NCI-H82 treated with DMSO at 0.1 percent for 48 hours (cell line): ENCODE results near the gene MLLT6.

Source experiments
- DNase-seq: peaks from one replicate; lab custom pipeline; 2025; ENCODE audit not compliant: unreplicated experiment; lab: John Stamatoyannopoulos, UW

Gene MLLT6

DNA sequence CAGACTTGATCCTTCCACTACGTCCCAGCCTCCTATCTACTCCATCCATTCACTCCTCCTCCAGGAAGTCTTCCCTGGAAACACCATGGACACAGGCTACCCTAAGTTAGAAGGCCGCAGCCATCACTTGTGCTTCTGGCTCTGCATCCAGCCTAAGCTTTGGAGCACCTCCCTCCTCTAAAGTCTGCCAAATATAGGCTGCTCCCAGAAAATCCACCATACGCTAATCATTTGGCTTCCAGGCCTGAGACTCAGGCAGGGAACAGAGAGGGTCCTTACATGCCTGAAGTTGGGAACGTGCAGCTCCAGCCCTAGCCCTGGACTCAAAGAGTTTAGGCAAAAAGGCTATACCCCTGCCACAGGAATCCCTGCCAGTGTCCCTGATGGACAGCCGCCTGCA is 36.4 kb downstream of the MLLT6 start:
- no peak for DNase-seq

DNA sequence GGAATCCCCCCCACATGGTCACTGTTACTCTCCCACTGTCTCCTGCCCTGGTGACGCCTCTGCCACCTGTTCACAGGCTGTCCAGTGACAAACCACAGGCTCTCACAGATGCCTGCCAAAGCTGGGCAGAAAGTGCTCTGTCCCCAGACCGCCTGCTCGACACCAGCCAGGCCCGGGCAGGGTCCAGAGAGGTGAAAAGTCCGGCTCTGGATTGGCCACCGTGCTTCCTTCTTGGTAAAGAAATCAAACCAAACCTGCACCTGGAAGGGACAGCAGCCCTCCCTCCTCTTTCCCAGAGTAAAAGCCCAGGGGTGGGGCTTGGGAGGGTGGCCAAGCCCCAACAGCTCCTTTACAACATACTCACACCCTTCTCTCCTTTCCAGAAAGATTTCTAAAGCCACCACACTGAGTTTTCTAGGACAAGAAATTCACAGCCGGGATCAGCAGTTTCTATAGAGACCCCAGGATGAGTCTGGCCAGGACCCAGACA is 36.9 kb downstream of the MLLT6 start:
- DNase-seq: no peak

DNA sequence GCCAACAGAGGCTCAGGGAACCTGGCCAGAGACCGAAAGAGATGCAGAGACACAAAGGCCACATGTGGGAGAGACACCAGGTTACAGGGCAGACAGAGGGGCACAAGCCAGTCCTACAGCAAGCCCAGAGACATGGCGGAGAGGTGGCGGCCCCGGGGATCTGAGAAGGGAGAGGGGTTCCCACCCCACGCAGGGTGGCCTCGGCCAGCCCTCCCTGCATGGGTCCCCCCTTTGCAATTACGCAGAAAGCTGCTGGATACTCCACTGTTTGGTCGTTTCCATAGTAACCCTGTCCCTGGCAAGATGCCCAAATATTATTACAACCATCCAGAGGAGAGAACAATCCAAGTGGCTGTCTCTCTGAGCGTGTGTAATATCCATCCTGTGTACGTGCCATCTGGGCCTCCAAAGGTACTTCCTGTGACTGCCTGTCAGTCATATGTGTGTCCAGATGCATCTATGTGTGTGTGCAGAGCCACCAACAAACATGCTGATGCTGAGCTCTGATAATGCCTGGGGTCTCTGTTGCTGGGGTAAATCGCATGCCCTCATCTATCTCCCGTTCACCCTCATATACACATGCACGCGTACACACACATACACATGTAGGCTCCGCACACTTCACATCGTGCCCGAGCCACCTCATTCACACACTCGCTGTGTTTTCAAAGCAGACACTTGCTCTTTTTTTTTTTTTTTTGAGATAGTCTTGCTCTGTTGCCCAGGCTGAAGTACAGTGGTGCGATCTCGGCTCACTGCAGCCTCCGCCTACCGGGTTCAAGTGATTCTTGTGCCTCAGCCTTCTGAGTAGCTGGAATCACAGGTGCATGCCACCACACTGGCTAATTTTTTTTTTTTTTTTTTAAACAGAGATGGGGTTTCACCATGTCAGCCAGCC is 37.6 kb downstream of the MLLT6 start:
- no peak for DNase-seq

DNA sequence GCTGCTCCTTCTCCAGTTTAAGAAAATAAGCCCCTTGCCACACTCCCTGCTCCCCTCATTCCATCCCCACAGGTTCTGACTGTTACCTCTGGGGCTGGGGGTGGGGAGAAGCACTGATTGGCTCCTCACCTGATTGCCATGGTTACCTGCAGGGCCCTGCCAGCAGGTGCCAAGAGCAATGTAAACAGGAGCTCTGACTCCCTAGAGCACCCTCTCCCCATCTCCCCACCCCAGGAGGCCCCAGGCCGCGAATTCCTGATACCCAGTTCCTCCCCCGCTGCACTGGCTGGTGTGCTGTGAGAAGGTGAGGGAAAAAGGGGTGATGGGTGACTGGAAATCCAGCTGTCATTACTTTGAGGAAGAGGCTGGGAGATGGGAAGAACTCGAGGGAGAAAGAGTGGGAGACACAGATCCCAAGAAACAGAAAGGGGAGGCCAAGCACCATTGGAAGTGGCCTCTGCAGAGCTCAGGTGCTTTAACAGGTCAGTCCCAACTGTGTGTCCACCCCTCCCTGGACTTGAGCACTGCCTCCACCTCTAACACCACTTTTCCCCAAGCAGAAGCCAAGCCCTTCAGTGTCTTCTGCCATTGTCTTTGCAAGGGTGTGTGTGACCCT is 38.6 kb downstream of the MLLT6 start:
- DNase-seq: no peak

DNA sequence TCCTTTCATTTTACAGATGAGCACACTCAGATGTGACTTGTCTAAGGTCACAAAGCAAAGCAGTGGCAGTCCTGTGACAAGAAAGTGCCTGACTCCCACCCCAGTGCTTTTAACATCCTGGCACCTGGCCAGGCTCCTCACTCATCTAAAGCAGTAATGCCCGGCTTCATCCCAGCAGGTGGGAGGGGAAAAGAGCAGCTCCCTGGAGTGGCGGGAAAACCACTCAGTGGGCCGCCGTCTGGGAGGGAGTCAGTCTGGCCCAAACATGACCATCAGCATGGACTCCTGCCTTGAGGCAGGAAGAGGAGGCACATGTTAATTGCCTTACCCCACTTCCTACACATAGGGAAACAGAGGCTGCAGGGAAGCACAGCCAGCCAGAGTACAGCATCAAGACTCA is 40.5 kb downstream of the MLLT6 start:
- DNase-seq: peak; percentile 45

DNA sequence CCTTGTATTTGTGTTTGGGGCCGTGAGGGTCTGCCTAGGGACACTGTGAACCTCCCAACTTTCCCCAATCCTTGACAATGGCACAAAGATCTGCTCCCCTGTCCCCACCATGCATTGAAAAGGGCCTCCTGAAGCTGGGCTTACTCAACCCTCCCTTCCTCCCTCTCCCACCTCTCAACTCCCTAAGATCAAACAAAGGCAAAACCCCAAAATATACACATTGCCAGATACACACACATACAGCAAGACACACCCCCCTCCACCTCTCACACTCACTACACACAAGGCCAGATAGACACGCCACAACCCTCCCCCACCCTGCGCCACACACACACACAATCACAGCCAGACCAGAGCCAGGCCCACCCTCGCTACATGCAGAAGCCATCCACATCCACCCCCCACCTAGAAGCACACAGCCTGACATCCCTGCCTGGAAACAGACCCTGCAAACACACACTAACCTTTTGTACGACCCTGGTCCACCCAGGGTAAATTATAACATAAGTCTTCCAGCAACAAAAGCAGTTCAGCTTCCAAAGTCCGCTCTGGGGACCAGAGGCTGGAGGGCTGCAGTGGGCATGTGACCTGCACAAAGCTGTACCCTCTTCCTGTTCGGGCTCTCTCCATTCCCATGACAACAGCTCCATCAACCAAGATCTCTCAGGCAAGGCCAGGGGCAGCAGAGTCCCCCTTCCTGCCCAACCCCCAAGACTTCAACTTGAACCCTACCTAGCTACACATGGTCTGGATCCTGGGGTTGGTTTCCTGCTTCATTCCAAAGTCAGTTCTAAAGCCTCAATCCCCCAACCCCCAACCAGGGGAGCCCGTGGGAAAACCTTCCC is 41.2 kb downstream of the MLLT6 start:
- no peak for DNase-seq

DNA sequence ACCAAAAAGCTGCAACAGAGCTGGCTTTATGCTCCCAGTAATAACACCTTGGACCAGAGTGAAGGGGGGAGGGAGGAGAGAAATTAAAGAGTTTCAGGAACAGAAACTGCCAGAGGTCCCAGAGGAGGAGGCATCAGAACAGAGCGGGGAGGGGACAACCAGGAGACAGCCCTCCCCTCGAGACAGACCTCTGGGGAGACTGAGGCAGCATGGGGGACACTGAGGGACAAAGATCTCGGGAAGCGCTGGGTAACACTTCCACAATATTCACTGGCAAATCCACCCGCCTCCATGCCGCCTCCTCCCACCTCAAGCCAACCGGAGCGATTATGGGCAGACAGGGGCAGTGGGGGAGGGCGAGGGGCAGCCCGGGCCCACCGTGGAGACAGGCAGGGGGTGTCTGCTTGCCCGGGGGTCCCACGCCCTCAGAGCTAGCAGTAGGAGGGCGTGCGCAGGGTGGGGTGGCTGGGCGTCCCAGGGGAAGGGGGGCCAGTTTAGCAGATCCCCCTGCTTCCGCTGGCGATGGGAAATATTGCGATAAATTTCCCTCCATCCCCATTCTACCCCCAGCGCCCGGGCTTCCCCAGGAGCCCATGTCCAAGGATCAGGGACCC is 41.9 kb downstream of the MLLT6 start:
- no peak for DNase-seq

DNA sequence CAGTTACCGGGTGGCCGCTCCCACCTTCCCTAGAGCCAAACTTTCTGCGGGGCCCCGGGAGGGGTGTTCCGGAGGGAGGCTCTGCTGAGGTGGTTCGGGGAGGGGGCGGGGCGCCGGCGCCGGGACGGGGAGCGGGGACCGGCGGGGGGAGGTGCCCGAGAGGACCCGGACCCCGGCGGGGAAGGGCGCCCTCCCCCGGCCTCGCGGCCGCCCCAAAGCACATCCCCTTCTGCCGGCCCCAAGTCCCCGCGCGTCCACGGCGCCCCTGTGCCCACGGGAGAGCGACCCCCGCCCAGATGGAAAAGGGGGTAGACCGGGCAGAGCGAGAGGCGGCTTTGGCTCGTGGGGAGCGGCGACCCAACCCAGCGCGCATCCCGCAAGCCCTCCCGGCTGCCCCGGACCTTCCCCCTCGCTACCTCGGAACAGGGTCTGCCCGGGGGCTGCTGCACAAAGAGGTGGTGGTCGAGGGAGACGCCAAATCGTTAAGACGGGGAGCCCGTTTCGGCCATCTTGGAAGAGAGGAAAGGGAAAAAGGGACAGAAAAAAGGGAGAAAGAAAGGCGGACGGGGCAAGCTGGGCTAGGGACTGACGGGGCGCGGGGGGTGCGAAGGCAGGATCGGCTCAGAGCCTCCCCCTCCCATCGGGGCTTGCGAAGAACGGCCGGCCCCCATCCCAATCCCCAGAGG is 42.5 kb downstream of the MLLT6 start:
- peak; percentile 66 for DNase-seq

DNA sequence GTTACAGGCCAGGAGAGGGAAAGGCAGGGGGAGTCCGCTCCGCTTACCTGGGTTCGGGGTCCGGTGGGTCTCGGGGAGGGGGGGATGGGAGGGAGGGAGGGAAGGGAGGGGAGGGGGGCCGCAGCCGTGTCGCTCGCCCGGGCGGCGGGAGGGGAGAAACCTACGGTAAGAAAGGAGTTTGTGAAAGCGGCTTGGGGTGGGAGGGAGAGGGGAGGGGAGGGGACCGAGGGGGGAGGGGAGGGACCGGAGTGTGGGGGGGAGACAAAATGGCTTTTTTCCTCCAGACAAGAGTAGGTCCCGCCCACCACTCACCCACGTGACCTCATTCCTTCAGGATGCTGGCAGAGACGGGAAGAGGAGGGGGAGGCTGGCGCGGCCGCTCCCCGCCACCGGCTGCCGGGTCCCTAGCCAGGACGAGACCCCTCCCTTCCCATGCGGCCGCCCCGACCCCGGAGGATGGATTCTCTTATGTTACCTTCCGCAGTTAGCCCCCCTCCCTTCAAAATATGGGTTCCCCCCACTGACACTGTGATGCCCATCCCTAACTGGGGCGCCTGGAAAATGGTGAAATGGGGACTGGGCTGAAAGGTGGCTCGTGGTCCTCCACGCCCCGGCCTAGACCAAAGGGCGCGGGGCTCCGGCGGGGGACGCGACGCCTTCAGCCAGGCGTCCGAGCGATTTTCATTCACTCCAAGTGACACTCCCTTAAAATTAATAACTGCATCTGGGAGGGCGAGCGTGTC is 43.2 kb downstream of the MLLT6 start, which contains the start of gene PCGF2:
Gene PCGF2 (minus strand): TSS at position 188 of the 743 bp plus-strand sequence. CDS start 7,934 bp downstream, outside the sequence.
- DNase-seq: peak; percentile 87

DNA sequence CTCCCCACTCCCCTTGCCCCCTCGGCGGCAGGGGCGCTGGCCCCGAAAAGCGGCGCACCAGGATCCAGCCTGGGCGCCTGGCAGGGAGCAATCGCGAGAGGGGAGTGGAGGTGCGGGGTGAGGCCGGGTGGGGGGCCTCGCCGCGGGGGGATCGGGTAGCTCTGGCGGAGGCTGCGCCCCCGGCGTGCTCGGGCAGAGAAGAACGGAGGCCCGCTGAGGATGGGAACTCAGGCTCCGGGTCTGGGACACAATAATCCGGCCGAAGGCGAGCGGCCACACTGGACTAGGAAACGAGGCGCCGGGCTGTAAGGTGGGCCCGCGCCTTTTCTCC is 43.8 kb downstream of the MLLT6 start:
- DNase-seq: no peak

DNA sequence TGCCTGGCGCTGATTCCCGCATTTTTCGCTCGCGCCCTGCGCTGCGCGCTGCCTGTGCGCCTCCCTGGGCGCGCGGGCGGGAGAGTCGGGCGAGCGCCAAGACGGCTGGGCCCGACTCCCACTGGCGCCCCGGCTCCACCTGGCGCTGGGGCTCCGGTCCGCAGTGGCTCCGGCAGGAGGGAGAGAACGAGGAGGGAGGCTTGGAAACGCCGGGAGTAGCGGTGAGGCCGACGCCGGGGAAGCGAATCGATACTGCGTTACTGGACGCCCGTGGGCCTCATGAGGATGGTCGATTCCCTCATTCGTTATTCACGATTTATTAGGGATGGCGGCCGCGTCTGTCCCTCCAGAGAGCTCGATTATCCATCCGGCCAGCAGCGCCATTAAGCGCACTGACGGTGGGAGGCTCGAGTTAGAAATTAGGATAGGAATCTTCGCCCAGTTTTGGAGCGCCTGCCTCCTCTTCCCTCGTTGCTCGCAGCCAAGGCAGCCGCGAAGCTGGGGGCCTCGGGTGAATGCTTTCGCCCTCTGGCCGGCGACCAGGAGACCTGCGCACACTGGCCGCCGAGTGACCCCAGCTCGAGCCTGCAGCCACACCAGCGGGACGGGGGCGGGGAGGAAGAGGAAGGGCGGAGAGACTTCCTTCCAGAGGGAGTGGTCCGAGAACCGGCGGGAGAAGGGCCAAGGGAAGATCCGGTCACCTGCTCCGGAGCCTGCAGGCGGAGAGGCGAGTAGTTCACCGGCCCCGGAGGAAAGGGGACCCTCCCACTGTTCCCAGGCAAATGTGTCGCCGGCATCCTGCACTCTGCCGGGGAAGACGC is 44.4 kb downstream of the MLLT6 start:
- DNase-seq: peak; percentile 39

DNA sequence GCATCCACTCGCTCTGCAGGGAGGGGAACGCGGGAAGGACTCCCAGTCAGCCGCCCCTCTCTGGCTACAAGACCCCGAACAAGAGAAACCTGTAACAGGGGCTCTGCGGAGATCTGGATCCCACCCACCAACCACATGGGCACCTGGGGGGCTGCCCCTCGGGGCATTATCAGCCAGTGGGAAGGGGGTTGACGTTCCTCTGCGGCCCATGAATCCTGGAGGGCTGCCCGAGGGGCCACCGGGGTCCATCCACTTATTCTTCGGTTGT is 44.9 kb downstream of the MLLT6 start:
- DNase-seq: no peak

DNA sequence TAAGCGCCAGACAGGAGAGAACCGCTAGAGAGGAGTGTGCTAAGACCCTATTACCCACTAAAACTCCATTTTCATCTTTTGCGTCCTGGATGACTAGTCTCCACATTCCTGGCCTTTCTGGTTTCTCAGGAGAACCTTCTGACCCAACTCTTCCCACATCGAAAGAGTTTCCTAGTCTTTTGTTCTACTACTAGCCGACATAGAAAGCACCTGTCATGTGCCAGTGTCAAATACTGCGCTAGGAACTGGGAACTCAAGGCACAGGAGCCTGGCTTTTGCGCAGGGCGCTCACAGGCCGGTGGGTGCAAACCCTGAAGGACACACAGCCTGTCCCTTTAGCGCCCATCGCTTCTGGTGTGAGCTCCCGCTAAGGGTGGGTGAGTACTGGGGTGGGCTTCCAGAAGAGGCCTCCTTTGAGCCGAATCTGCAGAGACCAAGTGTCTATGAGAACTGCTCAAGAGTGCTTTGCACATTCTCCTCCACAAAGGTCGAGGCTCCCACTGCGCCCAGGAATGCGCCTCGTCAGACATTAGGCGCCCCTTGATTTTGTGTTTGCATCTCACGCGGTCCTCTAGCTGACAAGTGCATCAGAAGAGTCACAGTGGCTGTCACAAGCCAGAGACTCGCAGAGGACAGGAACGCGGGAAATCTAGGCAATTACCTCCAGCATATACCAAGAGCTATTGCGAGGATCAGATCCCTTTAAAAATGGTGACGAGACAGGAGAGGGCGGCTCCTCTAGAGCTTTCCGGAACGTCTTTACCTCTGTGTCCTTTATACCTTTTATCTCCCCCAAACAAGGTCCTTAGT is 45.4 kb downstream of the MLLT6 start:
- peak; percentile 15 for DNase-seq

DNA sequence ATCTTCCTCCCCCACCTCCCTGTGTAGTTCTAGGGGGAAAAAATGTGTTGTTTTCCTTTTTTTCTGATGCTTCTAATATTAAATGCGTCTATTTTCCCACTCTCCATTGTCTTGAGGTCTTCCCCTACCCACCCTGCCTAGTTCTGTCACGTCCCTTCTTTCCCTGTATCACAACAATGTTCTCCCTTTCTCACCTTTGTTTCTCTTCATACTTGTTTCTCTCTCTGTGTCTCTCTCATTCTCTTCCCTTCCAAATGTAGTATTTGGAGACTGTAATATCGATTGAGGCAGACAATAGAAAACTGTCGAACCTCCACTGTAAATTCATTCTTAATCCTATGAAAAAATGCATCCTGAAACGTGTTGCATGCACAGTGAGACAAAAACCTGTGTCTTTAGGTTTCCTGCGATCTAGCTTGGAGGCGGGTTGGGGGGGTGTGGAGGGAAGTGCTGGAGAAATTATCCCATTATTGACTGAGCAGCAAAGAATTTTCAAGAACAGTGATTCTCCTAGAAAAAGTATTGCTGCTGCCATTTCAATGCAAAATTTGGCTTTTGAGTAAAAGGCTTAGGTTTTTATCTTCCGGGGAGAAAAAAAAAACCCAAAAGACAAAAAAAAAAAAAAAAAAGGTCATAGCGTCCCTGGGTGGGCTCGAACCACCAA is 46.2 kb downstream of the MLLT6 start:
- DNase-seq: peak; percentile 32

DNA sequence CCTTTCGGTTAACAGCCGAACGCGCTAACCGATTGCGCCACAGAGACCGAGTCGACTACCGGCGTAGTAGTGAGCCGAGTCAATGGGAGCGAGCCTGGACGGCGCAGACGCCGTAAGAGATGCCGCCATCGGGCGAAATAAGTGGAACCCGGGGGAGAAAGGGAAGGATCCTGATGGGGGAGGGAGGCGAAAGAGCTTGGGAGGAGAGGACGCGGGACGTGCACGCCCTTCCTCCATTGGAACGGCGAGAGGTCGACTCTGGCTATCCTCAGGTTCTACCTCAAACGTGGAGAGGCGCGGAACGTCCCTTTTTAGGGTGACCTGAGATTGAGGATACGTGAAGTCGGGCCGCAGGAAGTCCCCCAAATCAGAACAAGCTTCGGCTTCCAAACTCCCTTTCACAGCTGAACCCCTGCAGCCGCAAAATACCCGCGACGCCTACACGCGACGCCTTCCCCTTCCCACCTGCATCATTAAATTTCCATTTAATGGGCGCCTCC is 46.8 kb downstream of the MLLT6 start:
- DNase-seq: peak; percentile 56

DNA sequence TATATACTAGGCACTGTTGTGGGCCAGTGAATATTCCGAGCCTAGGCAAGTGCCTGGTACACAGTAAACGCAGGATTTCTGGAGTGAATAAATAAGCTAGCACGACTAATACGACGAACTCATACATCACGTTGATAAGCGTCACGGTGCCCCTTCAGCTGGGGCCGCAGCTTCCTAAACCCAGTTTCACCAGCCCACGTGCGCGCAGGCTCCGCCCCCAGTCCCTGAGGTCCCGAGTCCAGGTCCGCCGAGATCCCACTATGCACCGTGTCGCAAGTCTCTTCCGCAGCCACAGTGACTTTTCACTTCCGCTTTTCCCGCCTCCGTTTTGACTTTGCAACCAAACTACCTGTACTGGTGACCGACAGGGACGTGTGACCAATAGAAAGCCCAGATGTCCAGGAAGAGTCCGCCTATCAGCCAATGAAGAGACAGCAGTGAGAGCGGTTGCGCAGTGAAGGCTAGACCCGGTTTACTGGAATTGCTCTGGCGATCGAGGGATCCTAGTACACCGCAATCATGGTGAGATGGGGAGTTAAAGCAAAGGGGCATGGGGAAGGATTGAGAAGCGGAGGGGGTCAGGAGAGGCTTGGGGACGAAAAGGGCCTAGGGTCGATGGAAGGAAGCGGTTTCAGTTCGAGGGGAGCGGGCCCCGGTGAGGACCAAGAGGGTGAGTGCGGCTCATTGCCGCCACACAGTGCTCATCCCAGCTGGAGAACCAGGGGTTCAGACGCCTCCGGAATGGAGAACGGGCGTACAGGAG is 47.4 kb downstream of the MLLT6 start, which contains the start of gene PSMB3:
Gene PSMB3 (plus strand): TSS at position 434 of the 763 bp plus-strand sequence. CDS start 86 bp downstream, at position 520.
- DNase-seq: peak; percentile 100

DNA sequence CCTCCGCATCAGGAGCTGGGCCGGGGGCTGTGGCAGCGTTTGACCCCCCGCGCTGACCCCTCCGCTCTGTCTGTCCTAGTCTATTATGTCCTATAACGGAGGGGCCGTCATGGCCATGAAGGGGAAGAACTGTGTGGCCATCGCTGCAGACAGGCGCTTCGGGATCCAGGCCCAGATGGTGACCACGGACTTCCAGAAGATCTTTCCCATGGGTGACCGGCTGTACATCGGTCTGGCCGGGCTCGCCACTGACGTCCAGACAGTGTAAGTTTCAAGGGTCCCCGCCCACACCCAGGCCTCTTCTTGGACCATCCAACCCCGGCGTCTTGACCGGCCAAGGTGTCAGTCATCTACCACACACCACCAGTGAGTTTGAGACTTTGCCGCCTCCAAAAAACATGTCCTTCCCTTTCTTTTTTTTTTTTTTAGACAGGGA is 48.0 kb downstream of the MLLT6 start:
- no peak for DNase-seq
